Peyer's patch (tissue), 4 donors: ENCODE measurements around the gene RMDN2.

ENCODE experiments used
- POLR2A ChIP-seq, 2 donors: fragments of 450-650 bp; IDR thresholded peaks; one replicate each; pipeline ENCODE4 v1.5.1; 2017; ENCODE audit warnings: antibody characterized with exemption in 2 of 2, mild to moderate bottlenecking in 2 of 2, moderate library complexity in 2 of 2
- TF ChIP-seq, protein P1 (sequence below), 6 experiments: fragments of 450-650 bp in 4 of 6; fragments of 200-600 bp in 2 of 6; sonication (generic) in 1 of 6; IDR thresholded peaks; one replicate each; pipeline ENCODE4 v1.5.1; 2017 to 2019; ENCODE audit warnings: antibody characterized with exemption in 6 of 6, mild to moderate bottlenecking in 3 of 6, moderate library complexity in 1 of 6

DNA sequence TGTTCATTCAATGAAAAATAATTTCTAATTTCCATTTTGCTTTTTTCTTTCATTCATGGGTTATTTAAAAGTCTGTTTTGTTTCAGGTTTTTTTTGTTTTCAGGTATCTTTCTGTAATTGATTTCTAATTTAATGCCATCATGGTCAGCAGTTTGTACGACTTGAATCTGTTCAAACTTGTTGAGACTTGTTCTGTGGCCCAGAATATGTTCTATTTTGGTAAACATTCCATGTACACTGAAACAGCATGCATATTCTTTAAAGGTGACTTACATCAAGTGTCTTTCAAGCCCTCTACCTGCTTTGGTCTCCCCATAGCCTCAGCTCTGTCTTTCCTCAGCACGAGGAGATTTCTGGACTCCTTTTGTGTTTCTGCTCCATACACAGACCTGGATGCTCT, 101.8 kb downstream of the RMDN2 start:
- no peak for TF ChIP-seq POLR2A (IDR thresholded peaks at IDR 0.05)
- TF ChIP-seq, protein P1, sequence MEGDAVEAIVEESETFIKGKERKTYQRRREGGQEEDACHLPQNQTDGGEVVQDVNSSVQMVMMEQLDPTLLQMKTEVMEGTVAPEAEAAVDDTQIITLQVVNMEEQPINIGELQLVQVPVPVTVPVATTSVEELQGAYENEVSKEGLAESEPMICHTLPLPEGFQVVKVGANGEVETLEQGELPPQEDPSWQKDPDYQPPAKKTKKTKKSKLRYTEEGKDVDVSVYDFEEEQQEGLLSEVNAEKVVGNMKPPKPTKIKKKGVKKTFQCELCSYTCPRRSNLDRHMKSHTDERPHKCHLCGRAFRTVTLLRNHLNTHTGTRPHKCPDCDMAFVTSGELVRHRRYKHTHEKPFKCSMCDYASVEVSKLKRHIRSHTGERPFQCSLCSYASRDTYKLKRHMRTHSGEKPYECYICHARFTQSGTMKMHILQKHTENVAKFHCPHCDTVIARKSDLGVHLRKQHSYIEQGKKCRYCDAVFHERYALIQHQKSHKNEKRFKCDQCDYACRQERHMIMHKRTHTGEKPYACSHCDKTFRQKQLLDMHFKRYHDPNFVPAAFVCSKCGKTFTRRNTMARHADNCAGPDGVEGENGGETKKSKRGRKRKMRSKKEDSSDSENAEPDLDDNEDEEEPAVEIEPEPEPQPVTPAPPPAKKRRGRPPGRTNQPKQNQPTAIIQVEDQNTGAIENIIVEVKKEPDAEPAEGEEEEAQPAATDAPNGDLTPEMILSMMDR (IDR thresholded peaks at IDR 0.05): no peak
